SK-N-SH treated with all-trans-retinoic acid at 6 μM for 48 hours (cell line): ENCODE results near the gene CANX.

Experiments
- ARNTL ChIP-seq: fragments of 450-650 bp; formaldehyde crosslinking; IDR thresholded peaks from 2 replicates; pipeline ENCODE4 v1.5.0; 2020; ENCODE audit warnings: low read depth, mild to moderate bottlenecking, moderate library complexity, borderline replicate concordance
- TOX ChIP-seq: fragments of 250-450 bp; sonication (Bioruptor Pico); IDR thresholded peaks from 2 replicates; pipeline ENCODE4 v1.8.0; 2021; ENCODE audit warnings: mild to moderate bottlenecking, moderate library complexity, borderline replicate concordance
- ZNF565 ChIP-seq: fragments of 450-650 bp; formaldehyde crosslinking; conservative IDR thresholded peaks from 2 replicates; pipeline ENCODE4 v1.5.0; 2020; ENCODE audit warnings: low read depth, mild to moderate bottlenecking, moderate library complexity

GRCh38 chr5:179749857-179750508, 51.2 kb downstream of the CANX start:
- TF ChIP-seq TOX (no peak), ARNTL (CRISPR knock-in tag) (no peak), ZNF565 (no peak)
